ENCODE measurements around the gene HUWE1. TPM values are rescaled to one million over a fixed set of nuclear protein-coding genes. Genes with fewer than 3 reads are reported as not detected.

The HUWE1 gene
- total and polyA plus RNA-seq, 2 of the 13 experiments (the other 11 are each of a cell fraction or from before 2014, with no cell fraction given), result 63.2 to 68.1 TPM

DNA sequence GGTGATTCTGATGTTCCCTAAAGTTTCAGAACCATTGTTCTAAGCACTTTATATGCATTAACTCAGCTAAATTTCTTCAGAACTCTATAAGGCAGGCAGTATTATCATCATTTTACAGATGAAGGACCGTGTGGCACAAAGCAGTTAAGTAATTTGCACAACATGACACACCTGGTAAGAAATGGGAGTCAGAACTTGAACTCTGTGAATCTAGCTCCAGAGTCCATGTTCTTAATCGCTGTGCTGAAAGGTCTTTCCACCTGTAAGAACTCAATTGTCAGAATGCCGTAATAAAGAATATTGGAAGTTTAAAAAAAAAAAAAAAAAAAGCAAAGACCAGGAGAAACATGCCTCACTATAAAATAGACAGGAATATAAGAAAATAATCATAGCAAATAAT, 9.2 kb downstream of the HUWE1 start (continued):
- TF ChIP-seq, protein P1, sequence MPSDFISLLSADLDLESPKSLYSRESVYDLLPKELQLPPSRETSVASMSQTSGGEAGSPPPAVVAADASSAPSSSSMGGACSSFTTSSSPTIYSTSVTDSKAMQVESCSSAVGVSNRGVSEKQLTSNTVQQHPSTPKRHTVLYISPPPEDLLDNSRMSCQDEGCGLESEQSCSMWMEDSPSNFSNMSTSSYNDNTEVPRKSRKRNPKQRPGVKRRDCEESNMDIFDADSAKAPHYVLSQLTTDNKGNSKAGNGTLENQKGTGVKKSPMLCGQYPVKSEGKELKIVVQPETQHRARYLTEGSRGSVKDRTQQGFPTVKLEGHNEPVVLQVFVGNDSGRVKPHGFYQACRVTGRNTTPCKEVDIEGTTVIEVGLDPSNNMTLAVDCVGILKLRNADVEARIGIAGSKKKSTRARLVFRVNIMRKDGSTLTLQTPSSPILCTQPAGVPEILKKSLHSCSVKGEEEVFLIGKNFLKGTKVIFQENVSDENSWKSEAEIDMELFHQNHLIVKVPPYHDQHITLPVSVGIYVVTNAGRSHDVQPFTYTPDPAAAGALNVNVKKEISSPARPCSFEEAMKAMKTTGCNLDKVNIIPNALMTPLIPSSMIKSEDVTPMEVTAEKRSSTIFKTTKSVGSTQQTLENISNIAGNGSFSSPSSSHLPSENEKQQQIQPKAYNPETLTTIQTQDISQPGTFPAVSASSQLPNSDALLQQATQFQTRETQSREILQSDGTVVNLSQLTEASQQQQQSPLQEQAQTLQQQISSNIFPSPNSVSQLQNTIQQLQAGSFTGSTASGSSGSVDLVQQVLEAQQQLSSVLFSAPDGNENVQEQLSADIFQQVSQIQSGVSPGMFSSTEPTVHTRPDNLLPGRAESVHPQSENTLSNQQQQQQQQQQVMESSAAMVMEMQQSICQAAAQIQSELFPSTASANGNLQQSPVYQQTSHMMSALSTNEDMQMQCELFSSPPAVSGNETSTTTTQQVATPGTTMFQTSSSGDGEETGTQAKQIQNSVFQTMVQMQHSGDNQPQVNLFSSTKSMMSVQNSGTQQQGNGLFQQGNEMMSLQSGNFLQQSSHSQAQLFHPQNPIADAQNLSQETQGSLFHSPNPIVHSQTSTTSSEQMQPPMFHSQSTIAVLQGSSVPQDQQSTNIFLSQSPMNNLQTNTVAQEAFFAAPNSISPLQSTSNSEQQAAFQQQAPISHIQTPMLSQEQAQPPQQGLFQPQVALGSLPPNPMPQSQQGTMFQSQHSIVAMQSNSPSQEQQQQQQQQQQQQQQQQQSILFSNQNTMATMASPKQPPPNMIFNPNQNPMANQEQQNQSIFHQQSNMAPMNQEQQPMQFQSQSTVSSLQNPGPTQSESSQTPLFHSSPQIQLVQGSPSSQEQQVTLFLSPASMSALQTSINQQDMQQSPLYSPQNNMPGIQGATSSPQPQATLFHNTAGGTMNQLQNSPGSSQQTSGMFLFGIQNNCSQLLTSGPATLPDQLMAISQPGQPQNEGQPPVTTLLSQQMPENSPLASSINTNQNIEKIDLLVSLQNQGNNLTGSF (CRISPR knock-in tag; IDR thresholded peaks at IDR 0.05), result no peak
- TF ChIP-seq, protein P2, sequence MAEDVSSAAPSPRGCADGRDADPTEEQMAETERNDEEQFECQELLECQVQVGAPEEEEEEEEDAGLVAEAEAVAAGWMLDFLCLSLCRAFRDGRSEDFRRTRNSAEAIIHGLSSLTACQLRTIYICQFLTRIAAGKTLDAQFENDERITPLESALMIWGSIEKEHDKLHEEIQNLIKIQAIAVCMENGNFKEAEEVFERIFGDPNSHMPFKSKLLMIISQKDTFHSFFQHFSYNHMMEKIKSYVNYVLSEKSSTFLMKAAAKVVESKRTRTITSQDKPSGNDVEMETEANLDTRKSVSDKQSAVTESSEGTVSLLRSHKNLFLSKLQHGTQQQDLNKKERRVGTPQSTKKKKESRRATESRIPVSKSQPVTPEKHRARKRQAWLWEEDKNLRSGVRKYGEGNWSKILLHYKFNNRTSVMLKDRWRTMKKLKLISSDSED (CRISPR knock-in tag; IDR thresholded peaks at IDR 0.05), result no peak
- TF ChIP-seq ZC3H13 (CRISPR knock-in tag; IDR thresholded peaks at IDR 0.05), result no peak
- TF ChIP-seq RFX1 (IDR thresholded peaks at IDR 0.05), result no peak
- TF ChIP-seq U2AF1 (optimal IDR thresholded peaks at IDR 0.05; ENCODE audit: low read depth, low read length), result no peak

DNA sequence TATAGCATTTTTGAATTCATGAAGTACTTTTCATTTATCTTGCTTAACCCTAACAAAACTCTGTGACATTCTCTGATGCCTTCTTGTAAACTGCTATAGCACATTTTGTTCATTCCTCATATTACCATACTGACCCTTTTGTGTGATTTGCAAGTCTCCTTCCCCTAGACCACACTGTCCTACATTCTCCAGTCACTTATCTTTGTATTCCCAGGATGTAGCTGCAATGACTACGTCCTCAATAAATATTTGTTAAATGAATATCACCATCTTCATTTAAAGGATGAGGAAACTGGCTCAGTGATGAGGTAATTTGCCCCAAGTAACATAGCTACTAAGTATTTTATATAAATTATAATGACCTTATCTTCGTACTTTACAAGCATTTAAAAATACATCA, 11.9 kb downstream of the HUWE1 start:
- Histone ChIP-seq H3K4me3 (replicated peaks in 1 of 3; ENCODE audit: insufficient read depth in 1 of 3, low read depth in 2 of 3, low read length in 3 of 3) (no peak overlapping the region), H3K36me3 (replicated peaks in 1 of 2; ENCODE audit: control insufficient read depth in 1 of 2, insufficient read depth in 2 of 2, low read length in 2 of 2) (peaks cover 0 to 11% of the 10 kb centered on the region in 2 experiments; a peak in 2 of 5 replicates), H2AFZ (ENCODE audit: low read length) (no peak overlapping the region), H3K4me2 (ENCODE audit: low read depth, low read length) (no peak overlapping the region), H3K27ac (ENCODE audit: extremely low read length, insufficient read depth, low read length) (no peak overlapping the region), H3K27me3 (ENCODE audit: control insufficient read depth in 1 of 2, insufficient read depth in 2 of 2, low read length in 2 of 2) (no peaks in the 10 kb centered on the region), H3K9ac (ENCODE audit: insufficient read depth, low read depth, low read length) (no peak overlapping the region), H3K4me1 (ENCODE audit: insufficient read depth, low read length) (peaks cover 10% of the 10 kb centered on the region; the same call in 1 of the 2 replicates), H3K79me2 (ENCODE audit: insufficient read depth, low read length) (peaks cover 76% of the 10 kb centered on the region), H3K9me3 (ENCODE audit: low read length) (no peaks in the 10 kb centered on the region), H4K20me1 (ENCODE audit: insufficient read depth, low read length) (peaks cover 7% of the 10 kb centered on the region; the same call in 1 of the 2 replicates)
- POLR2A ChIA-PET, result interaction anchor here (0.6 kb wide), 1 partner anchor 9 kb away, joined by 3 read pairs; no protein-coding TSS in a partner anchor
- WGBS (ENCODE audit: low lambda C conversion rate), result 100% methylated on average over 2 of the region's 2 CpGs
- intact Hi-C loops (cut with micrococcal nuclease; ENCODE audit: unreplicated experiment), result no loop called here
- CTCF ChIA-PET (ENCODE audit: low intra/inter-chr PET ratio, low total read pairs), result no interaction called here
- no peak for ATAC-seq
- in situ Hi-C loops (cut with HindIII; ENCODE audit: extremely low pct_ligation_motif_present, low pct_unique_long_range_greater_than_20kb), result no loop called here
- FAIRE-seq, result no peak
- DNase-seq (ENCODE audit: low spot score), result no peak
- BruUV-seq (replicated peaks), result no TSS peak
- TF ChIP-seq U2AF2 (IDR thresholded peaks at IDR 0.05; ENCODE audit: low read depth, low read length) (no peak), STAT5B (CRISPR knock-in tag; IDR thresholded peaks at IDR 0.05) (no peak)
